ENCODE data around the gene LRP1-AS.

LRP1-AS gene

GRCh38 chr12:57180321-57180989 lies 33.0 kb upstream of the LRP1-AS start:
- no peak for DNase-seq (ENCODE audit: low read depth)

GRCh38 chr12:57179331-57180086 lies 32.1 kb upstream of the LRP1-AS start:
- no peak for DNase-seq (ENCODE audit: low read depth)

GRCh38 chr12:57178213-57178612 lies 30.8 kb upstream of the LRP1-AS start:
- no peak for DNase-seq (ENCODE audit: low read depth)

- no peak for DNase-seq (ENCODE audit: low read depth)
Observed at GRCh38 chr12:57177354-57177753, 29.9 kb upstream of the LRP1-AS start.

- no peak for DNase-seq (ENCODE audit: low read depth)
Observed at GRCh38 chr12:57176846-57177245, 29.4 kb upstream of the LRP1-AS start.

GRCh38 chr12:57176139-57176477 lies 28.7 kb upstream of the LRP1-AS start:
- DNase-seq (ENCODE audit: low read depth) = no peak

GRCh38 chr12:57175428-57176138 lies 28.2 kb upstream of the LRP1-AS start:
- no peak for DNase-seq (ENCODE audit: low read depth)

- DNase-seq (ENCODE audit: low read depth) = no peak
Observed at GRCh38 chr12:57173683-57174082, 26.3 kb upstream of the LRP1-AS start.

- DNase-seq (ENCODE audit: low read depth) = no peak
Observed at GRCh38 chr12:57173089-57173488, 25.7 kb upstream of the LRP1-AS start.

- no peak for DNase-seq (ENCODE audit: low read depth)
Observed at GRCh38 chr12:57171668-57172067, 24.2 kb upstream of the LRP1-AS start.

GRCh38 chr12:57170927-57171326 lies 23.5 kb upstream of the LRP1-AS start:
- DNase-seq (ENCODE audit: low read depth) = no peak

- DNase-seq (ENCODE audit: low read depth) = no peak
Observed at GRCh38 chr12:57170408-57170807, 23.0 kb upstream of the LRP1-AS start.

- no peak for DNase-seq (ENCODE audit: low read depth)
Observed at GRCh38 chr12:57169969-57170368, 22.6 kb upstream of the LRP1-AS start.

GRCh38 chr12:57169046-57169795 lies 21.8 kb upstream of the LRP1-AS start:
- DNase-seq (ENCODE audit: low read depth) = no peak

GRCh38 chr12:57168058-57168457 lies 20.6 kb upstream of the LRP1-AS start:
- DNase-seq (ENCODE audit: low read depth) = no peak

- no peak for DNase-seq (ENCODE audit: low read depth)
Observed at GRCh38 chr12:57166971-57167371, 19.6 kb upstream of the LRP1-AS start.

- DNase-seq (ENCODE audit: low read depth) = no peak
Observed at GRCh38 chr12:57165741-57166140, 18.3 kb upstream of the LRP1-AS start.

- DNase-seq (ENCODE audit: low read depth) = no peak
Observed at GRCh38 chr12:57164966-57165625, 17.7 kb upstream of the LRP1-AS start.

- DNase-seq (ENCODE audit: low read depth) = no peak
Observed at GRCh38 chr12:57164454-57164853, 17.0 kb upstream of the LRP1-AS start.

- no peak for DNase-seq (ENCODE audit: low read depth)
Observed at GRCh38 chr12:57162553-57163125, 15.2 kb upstream of the LRP1-AS start.

- no peak for DNase-seq (ENCODE audit: low read depth)
Observed at GRCh38 chr12:57161491-57161890, 14.1 kb upstream of the LRP1-AS start.

Data from T follicular helper cell (primary cell).